Kidney (tissue), 14 donors: ENCODE results near the gene TMEM184A. TPM values are rescaled to one million over a fixed set of nuclear protein-coding genes. Genes with fewer than 3 reads are reported as not detected.

ENCODE experiments used
- DNase-seq, 5 donors: peaks; one replicate each; pipeline ENCODE4 v3.0.0-alpha.2; 2013 to 2020
- FAIRE-seq: peaks from 2 replicates; lab custom pipeline; 2012; peaks lifted over from hg19 to GRCh38; lab: Jason Lieb, UNC
- H3K27ac ChIP-seq, 2 donors: one replicate each; pipeline ENCODE4 v1.7.0; 2013; ENCODE audit warnings: low read depth in 2 of 2, low read length in 2 of 2, inconsistent platforms in 1 of 2
- H3K27me3 ChIP-seq: one replicate; pipeline ENCODE4 v1.7.1; 2013; ENCODE audit warnings: low read length, inconsistent platforms; ENCODE audit not compliant: control insufficient read depth, insufficient read depth
- H3K36me3 ChIP-seq, 3 donors: one replicate each; pipeline versions ENCODE4 v1.7.0 to v1.7.1; 2013; ENCODE audit warnings: low read length in 3 of 3, control low read depth in 1 of 3, inconsistent platforms in 1 of 3; ENCODE audit not compliant: insufficient read depth in 3 of 3, control insufficient read depth in 2 of 3
- H3K4me1 ChIP-seq, 3 donors: one replicate each; pipeline versions ENCODE4 v1.7.0 to v1.7.1; 2013; ENCODE audit warnings: low read length in 3 of 3, inconsistent platforms in 1 of 3, low read depth in 1 of 3; ENCODE audit not compliant: control insufficient read depth in 2 of 3, insufficient read depth in 2 of 3
- H3K4me3 ChIP-seq, 3 donors: one replicate each; pipeline versions ENCODE4 v1.7.0 to v1.8.1; 2013; ENCODE audit warnings: low read length in 3 of 3, control low read depth in 1 of 3, inconsistent platforms in 1 of 3
- H3K9ac ChIP-seq, 3 donors: one replicate each; pipeline versions ENCODE4 v1.7.0 to v1.7.1; 2013; ENCODE audit warnings: low read length in 3 of 3, control low read depth in 1 of 3, inconsistent platforms in 1 of 3
- H3K9me3 ChIP-seq, 3 donors: one replicate each; pipeline versions ENCODE4 v1.7.0 to v1.7.1; 2013; ENCODE audit warnings: low read length in 3 of 3, control low read depth in 1 of 3, inconsistent platforms in 1 of 3; ENCODE audit not compliant: control insufficient read depth in 2 of 3, insufficient read depth in 1 of 3
- CTCF ChIP-seq: IDR thresholded peaks from 3 replicates; pipeline ENCODE4 v1.5.1; 2012; ENCODE audit warnings: mild to moderate bottlenecking, moderate library complexity, borderline replicate concordance; ENCODE audit not compliant: insufficient read depth; ENCODE audit errors: extremely low read depth
- intact Hi-C: fragments of 100-400 bp; cut with DNase I; formaldehyde crosslinking; loops from one replicate; pipeline ENCODE4 v1.11.1; 2022
- polyA plus RNA-seq: library from polyadenylated mRNA; stranded (reverse); fragments of 350-450 nt; fragmentation: Illumina TruSeq; extraction: RNeasy Lipid Tissue Mini Kit (QIAGEN cat#74804); gene quantifications from one replicate; pipeline ENCODE4 v1.2.3, GENCODE V29; 2014; ENCODE audit warnings: low read depth, low replicate concordance; ENCODE audit not compliant: insufficient read depth
- total RNA-seq: library from RNA; stranded (reverse); fragmentation: NEBNext Ultra II Directional; extraction: Animal tissue kit (Norgen Biotek cat#: 25700); gene quantifications from one replicate; pipeline ENCODE4 v1.2.1, GENCODE V29; 2021
- donor health status: control.
- donor health status: control.
- donor health status: control.
- donor health status: control.
- donor health status: control.
- donor health status: DM: yes; HTN: yes; CAD: no.
- donor health status: Normal renal cell carcinoma (clear cell type).

Gene TMEM184A
- total and polyA plus RNA-seq, 2 donors from 2014 or later, result 6.8 to 11.0 TPM

GRCh38 chr7:1561036-1561940, 5.3 kb upstream of the TMEM184A start:
- H3K36me3 ChIP-seq, result no peaks in the 10 kb centered on the region
- DNase-seq, result peak in 1 of 5 donors; percentile 75
- no peak overlapping the region for H3K27ac ChIP-seq
- H3K27me3 ChIP-seq, result no peaks in the 10 kb centered on the region
- intact Hi-C loops, result no loop called here
- no peak overlapping the region for H3K9ac ChIP-seq
- H3K4me1 ChIP-seq, result peaks cover 0 to 4% (median 4%) of the 10 kb centered on the region in 3 donors
- no peak for TF ChIP-seq CTCF
- no peak overlapping the region for H3K4me3 ChIP-seq
- no peak for FAIRE-seq
- H3K9me3 ChIP-seq, result no peaks in the 10 kb centered on the region

GRCh38 chr7:1560620-1561031, 4.6 kb upstream of the TMEM184A start:
- Histone ChIP-seq H3K27me3 (no peaks in the 10 kb centered on the region), H3K9ac (no peak overlapping the region), H3K27ac (no peak overlapping the region), H3K36me3 (no peaks in the 10 kb centered on the region), H3K4me1 (peaks cover 0 to 10% (median 10%) of the 10 kb centered on the region in 3 donors), H3K9me3 (no peaks in the 10 kb centered on the region), H3K4me3 (no peak overlapping the region)
- intact Hi-C loops, result no loop called here
- peak in 2 of 5 donors; percentile 41 to 63 for DNase-seq
- no peak for TF ChIP-seq CTCF
- no peak for FAIRE-seq

- peak in 2 of 5 donors; percentile 53 to 66 for DNase-seq
- no peak overlapping the region for H3K9ac ChIP-seq
- no peak for FAIRE-seq
- intact Hi-C loops, result no loop called here
- no peaks in the 10 kb centered on the region for H3K36me3 ChIP-seq
- peaks cover 0 to 17% (median 11%) of the 10 kb centered on the region in 3 donors for H3K4me1 ChIP-seq
- H3K9me3 ChIP-seq, result no peaks in the 10 kb centered on the region
- no peak for TF ChIP-seq CTCF
- H3K27me3 ChIP-seq, result no peaks in the 10 kb centered on the region
- H3K27ac ChIP-seq, result no peak overlapping the region
- no peak overlapping the region for H3K4me3 ChIP-seq
These were observed 3.9 kb upstream of the TMEM184A start for GRCh38 chr7:1559626-1560590.
